HUDEP-2 (cell line): Measurements from ENCODE around the gene RASA3.

ENCODE experiments used
- DNase-seq, 76 experiments: peaks; one replicate each; lab custom pipeline; 2025; ENCODE audit not compliant: unreplicated experiment in 76 of 76; lab: John Stamatoyannopoulos, UW

RASA3 gene

GRCh38 chr13:113974304-113975281 is 157.8 kb downstream of the RASA3 start:
- no peak for DNase-seq

GRCh38 chr13:113973218-113974164 is 158.9 kb downstream of the RASA3 start, which contains the start of gene C13orf46:
TSS of gene C13orf46 (minus strand) at chr13:113974076. CDS start at chr13:113973997, 79 bp downstream.
- no peak for DNase-seq

- no peak for DNase-seq
These were observed 159.8 kb downstream of the RASA3 start for GRCh38 chr13:113972451-113973217.

GRCh38 chr13:113971471-113972231 is 160.8 kb downstream of the RASA3 start:
- no peak for DNase-seq

GRCh38 chr13:113970810-113971470 is 161.5 kb downstream of the RASA3 start:
- no peak for DNase-seq

GRCh38 chr13:113969973-113970611 is 162.3 kb downstream of the RASA3 start:
- DNase-seq, result no peak

- no peak for DNase-seq
These were observed 163.0 kb downstream of the RASA3 start for GRCh38 chr13:113969311-113969972.

- no peak for DNase-seq
These were observed 163.7 kb downstream of the RASA3 start for GRCh38 chr13:113968463-113969310.

- DNase-seq, result no peak
These were observed 164.5 kb downstream of the RASA3 start for GRCh38 chr13:113967729-113968462.

- no peak for DNase-seq
These were observed 165.2 kb downstream of the RASA3 start for GRCh38 chr13:113967206-113967720.

- no peak for DNase-seq
These were observed 166.2 kb downstream of the RASA3 start for GRCh38 chr13:113965968-113966884.

- DNase-seq, result no peak
These were observed 167.0 kb downstream of the RASA3 start for GRCh38 chr13:113965383-113965874.

GRCh38 chr13:113964251-113964995 is 168.0 kb downstream of the RASA3 start:
- no peak for DNase-seq

GRCh38 chr13:113963376-113963775 is 169.0 kb downstream of the RASA3 start:
- DNase-seq, result no peak
